ENCODE measurements around the gene SLC25A31.

DNA sequence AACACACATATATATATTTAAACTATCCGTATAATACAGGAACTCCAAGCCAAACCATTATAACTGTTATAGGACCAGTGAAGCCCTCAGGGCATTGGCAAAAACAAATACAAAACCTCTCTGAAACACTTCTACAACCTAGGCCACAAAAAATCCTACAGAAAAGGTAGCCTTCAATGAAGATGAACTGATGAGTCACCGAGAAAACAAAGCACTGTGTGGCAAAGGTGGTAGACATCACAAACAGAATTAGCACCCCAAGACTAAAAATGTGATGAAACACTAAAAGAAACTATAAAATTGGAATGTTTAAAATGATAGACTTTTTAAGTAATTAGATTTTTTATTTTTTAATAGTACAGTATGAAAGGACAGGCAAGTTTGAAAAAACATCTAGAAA lies 46.4 kb downstream of the SLC25A31 start:
- no peak for TF ChIP-seq EP300 (conservative IDR thresholded peaks at IDR 0.05; ENCODE audit: poor library complexity, severe bottlenecking)
- TF ChIP-seq RAD21 (conservative IDR thresholded peaks at IDR 0.05), result no peak
- TF ChIP-seq POLR2AphosphoS5 (IDR thresholded peaks at IDR 0.05), result no peak
- TF ChIP-seq, protein P1, sequence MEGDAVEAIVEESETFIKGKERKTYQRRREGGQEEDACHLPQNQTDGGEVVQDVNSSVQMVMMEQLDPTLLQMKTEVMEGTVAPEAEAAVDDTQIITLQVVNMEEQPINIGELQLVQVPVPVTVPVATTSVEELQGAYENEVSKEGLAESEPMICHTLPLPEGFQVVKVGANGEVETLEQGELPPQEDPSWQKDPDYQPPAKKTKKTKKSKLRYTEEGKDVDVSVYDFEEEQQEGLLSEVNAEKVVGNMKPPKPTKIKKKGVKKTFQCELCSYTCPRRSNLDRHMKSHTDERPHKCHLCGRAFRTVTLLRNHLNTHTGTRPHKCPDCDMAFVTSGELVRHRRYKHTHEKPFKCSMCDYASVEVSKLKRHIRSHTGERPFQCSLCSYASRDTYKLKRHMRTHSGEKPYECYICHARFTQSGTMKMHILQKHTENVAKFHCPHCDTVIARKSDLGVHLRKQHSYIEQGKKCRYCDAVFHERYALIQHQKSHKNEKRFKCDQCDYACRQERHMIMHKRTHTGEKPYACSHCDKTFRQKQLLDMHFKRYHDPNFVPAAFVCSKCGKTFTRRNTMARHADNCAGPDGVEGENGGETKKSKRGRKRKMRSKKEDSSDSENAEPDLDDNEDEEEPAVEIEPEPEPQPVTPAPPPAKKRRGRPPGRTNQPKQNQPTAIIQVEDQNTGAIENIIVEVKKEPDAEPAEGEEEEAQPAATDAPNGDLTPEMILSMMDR (IDR thresholded peaks at IDR 0.05; ENCODE audit: poor library complexity, severe bottlenecking), result no peak
- TF ChIP-seq EZH2 (IDR thresholded peaks at IDR 0.05; ENCODE audit: borderline replicate concordance, insufficient read depth, low read length, poor library complexity, severe bottlenecking), result no peak
- TF ChIP-seq, protein P2, sequence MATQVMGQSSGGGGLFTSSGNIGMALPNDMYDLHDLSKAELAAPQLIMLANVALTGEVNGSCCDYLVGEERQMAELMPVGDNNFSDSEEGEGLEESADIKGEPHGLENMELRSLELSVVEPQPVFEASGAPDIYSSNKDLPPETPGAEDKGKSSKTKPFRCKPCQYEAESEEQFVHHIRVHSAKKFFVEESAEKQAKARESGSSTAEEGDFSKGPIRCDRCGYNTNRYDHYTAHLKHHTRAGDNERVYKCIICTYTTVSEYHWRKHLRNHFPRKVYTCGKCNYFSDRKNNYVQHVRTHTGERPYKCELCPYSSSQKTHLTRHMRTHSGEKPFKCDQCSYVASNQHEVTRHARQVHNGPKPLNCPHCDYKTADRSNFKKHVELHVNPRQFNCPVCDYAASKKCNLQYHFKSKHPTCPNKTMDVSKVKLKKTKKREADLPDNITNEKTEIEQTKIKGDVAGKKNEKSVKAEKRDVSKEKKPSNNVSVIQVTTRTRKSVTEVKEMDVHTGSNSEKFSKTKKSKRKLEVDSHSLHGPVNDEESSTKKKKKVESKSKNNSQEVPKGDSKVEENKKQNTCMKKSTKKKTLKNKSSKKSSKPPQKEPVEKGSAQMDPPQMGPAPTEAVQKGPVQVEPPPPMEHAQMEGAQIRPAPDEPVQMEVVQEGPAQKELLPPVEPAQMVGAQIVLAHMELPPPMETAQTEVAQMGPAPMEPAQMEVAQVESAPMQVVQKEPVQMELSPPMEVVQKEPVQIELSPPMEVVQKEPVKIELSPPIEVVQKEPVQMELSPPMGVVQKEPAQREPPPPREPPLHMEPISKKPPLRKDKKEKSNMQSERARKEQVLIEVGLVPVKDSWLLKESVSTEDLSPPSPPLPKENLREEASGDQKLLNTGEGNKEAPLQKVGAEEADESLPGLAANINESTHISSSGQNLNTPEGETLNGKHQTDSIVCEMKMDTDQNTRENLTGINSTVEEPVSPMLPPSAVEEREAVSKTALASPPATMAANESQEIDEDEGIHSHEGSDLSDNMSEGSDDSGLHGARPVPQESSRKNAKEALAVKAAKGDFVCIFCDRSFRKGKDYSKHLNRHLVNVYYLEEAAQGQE (IDR thresholded peaks at IDR 0.05; ENCODE audit: borderline replicate concordance), result no peak
- TF ChIP-seq TAF1 (IDR thresholded peaks at IDR 0.05; ENCODE audit: low read depth), result no peak
